Measurements from ENCODE around the gene TSHZ2.
"Not testable (repeated sequence)": the region's sequence is repeated elsewhere in the genome, so short reads cannot be mapped to it uniquely, and the experiment has no call there.

Gene TSHZ2

DNA sequence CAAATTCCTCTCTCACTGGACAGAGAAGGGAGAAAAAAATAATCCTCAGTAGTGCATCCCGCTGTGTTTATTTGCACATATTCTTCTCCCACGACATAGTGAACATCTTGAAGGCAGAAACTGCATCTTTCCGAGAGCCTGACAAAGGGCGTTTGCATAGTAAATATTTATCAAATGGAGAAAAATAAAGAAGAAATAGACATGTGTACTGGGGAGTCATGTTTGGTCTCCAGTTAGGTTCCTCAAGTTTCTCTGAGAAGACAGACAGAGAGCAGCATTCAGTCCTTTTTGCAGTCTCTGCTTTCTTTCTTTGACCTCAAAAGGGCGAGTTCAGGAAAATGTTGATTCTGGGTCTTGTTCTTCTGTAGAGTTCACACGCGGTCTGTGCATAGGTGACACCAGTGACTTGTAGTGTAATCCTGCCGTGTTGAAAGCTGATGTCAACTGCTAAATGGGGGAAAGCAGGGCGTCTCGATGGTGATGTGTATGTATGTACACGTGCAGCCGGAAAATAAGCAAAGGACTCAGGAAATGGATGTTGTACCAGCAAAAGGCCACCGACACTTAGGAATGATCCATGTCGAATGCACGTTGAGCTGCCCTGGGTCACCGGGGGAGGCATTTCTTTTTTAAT, 335.9 kb downstream of the TSHZ2 start:
- no peak for DNase-seq (ENCODE audit: low read depth in 2 of 2)

DNA sequence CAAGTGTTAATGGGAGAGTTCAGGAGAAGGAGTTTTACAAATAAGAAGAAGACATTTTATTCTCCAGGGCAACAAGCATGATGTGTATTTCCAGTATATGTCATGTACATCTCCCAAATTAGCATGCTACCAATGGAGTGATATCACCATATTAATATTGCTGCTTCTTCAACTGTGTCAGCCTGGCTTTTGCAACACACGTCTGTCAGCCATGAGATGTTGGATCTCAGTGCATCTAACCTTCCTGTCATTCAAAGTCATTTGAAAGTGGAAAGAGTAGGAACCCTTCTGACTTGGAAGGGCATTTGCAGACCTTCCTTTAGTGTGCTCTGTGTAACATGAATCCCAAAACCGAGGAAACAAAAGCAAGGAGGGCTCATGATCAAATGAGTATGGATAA, 337.4 kb downstream of the TSHZ2 start:
- DNase-seq (ENCODE audit: low read depth in 2 of 2), result no peak

DNA sequence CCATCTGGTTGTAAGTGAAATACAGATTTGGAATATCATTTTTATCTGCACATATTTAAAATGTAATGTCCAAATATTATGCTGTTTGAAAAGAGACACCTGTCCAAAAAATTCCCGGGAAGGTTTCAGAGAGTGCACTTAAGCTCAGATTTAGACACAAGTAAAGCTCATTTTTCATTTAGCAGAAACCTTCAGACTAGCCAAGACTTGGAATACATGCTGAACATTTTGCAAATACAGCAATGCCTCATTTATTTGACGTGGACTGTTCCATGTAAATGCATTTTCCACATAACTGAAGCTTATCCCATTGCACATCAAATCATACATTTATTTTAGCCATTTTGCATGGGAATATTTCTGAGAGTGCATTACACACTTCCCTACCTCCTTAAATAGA, 340.8 kb downstream of the TSHZ2 start:
- no peak for DNase-seq (ENCODE audit: low read depth in 2 of 2)

DNA sequence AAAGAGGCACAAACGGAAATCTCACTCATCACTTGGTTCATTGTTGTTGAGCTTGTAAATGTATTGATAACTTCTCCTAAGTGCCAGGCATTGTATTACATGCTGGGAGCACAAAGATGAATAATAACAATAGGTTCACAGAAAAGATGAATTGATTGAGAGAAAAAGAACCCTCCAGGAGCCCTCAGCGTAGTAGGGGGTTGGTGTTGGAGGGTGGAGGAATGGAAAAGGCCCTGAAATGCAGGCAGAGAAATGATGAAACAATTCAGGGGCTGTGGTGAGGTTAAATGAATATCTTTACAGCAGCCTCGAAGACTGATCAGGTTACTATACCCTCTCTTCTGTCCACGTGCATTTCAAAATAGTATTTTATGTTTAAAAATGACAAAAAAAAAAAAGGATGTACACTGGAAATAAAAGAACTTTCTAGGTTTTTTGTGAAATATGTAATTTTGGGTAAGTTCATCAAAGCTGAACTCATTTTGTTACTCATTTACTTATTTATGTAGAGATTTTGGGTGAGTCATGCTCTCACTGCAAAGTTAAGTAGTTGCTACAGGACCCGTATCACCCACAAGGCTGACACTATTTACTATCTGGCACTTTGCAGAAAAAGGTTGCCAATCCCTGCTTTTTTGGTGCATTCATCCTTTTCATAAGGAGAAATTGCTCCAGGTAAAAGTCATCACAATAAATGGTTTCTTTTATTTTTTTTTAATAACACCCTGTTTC, 344.2 kb downstream of the TSHZ2 start:
- no peak for DNase-seq (ENCODE audit: low read depth in 2 of 2)

DNA sequence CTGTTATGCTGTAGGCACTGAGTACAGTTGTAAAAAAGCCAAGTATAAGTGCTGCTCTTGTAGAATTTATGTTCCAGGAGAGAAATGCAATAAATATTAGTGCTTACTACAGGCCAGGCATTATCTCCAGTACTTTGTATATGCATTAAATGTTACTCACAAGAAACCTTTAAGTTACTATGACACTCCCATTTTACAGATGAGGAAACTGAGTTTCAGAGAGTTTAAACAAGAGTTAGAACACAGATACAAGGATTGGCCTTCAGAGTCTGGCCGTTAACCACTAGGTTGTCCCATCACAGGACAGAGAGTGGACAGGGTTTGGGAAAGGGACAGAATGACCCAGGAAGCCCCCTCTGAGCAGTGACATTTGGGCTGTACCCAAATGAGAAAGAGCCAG, 347.0 kb downstream of the TSHZ2 start:
- no peak for DNase-seq (ENCODE audit: low read depth in 2 of 2)

DNA sequence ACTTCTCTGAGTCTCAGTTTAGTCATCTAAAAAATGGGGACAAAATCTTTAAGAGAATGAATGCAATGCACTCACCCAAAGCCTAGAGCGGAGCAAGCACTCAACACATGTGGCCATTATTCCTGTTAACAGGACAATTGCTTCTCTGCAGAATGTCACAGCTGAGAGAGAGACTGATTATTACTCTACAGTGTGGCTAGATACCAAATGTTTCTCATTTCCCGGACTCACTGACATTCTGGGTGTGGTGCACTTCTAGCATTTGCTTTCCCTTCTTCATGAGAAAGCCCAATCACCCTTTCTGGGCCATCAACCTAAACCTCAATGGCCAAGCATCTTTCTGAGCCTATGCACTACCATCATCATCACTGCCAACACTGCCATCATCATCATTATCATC, 347.6 kb downstream of the TSHZ2 start:
- DNase-seq (ENCODE audit: low read depth in 2 of 2), result no peak

DNA sequence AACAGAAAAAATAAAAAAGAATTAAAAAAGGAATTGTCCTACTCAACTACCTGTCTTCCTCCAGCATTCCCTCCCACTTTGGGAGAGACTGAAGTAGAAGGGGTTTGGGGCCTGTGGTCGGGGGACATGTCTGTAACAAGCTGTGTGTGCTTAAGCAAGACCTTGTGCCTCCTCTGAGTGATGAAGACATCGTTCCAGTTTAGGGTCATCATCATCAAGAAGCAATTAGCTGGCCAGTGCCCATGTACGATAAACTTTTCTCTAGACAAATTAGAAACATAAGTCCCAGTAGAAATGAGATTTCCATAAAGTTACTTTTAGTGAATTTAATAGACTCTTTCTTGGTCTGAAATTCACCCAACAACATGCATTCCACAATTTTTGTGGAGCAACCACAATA, 348.5 kb downstream of the TSHZ2 start:
- no peak for DNase-seq (ENCODE audit: low read depth in 2 of 2)

DNA sequence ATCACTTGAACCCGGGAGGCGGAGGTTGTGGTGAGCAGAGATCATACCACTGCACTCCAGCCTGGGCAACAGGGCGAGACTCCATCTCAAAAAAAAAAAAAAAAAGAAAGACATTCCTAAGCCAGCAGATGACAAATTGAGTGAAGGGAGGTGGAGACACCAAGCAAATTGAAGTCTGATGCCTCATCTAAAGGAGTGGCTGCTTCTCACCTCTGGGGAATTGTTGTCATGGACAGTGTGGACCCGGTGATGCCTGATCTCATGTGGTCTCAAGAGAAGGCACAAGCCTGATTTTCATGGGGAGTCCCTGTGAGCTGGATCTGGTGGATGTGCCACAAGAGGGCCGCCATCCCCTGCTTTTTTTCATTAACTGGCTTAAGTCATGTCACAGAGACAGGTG, 349.4 kb downstream of the TSHZ2 start:
- no peak for DNase-seq (ENCODE audit: low read depth in 2 of 2)

DNA sequence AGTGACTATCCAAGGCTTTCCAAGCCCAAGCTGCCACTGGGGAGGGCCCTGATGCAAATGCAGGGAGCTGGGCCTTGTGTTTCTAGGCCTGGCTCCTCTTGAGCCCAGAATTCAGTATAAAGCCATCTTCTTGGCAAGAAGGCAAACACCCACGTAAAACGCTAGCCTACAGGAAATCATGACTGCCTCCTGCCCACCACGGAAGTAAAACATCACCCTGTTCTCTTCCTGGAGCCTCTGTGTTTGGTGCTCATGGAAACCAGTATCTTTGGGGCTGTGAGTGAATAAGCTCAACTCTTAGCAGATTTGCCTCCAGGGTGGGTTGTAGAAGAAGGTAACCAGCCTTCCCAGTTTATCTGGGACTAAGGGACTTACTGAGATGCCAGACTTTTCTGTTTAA, 350.5 kb downstream of the TSHZ2 start:
- DNase-seq (ENCODE audit: low read depth in 2 of 2), result peak in 1 of 2 donors; percentile 8

DNA sequence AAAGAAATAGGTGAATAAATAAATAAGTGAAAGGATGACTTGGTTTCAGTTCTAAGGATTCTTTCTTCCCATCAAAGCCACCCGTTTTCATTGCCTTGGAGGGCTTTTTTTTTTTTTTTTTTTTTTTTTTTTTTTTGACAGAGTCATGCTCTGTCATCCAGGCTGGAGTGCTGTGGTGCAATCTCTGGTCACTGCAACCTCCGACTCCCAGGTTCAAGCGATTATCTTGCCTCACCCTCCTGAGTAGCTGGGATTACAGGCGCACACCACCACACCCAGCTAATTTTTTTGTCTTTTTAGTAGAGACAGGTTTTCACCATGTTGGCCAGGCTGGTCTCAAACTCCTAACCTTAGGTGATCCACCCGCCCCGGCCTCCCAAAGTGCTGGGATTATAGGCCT, 351.3 kb downstream of the TSHZ2 start:
- DNase-seq (ENCODE audit: low read depth in 2 of 2), result not testable (repeated sequence)

DNA sequence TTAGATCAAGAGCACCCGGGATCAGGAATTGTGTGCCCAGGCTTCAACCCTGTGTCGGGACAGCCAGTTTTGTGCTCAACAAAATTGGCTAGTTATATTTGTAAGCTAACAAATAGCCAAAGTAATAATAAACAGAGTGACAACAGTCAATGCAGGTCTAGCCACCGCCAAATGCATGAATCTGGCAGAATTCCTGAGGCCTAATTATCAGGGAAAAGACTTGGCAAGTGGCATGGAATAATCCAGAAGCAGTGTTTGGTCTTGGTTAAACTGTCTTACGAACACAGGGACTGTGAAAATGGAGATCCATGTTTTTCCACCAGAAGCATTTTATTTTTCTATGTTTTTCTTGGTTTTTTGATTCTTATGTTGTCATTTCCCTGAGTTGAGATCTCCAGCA, 352.7 kb downstream of the TSHZ2 start:
- no peak for DNase-seq (ENCODE audit: low read depth in 2 of 2)

DNA sequence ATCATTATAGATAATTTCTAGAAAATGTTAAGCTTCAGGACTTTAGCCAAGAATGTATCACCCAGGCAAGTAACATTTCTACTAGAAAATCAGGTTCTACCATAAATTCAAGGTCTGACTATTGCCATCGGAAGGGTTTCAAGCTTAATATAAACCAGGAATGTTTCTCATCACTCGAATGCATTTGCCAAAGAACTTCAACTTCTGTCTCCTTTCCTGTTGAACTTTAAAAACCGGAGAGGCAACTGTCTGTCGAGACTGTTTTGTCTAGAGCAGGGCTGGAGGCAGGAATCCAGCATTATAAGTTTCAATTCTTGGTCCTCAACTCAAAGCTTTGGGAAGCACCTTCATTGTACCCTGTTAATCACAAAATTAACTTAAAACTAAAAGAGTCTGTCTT, 356.8 kb downstream of the TSHZ2 start:
- no peak for DNase-seq (ENCODE audit: low read depth in 2 of 2)

DNA sequence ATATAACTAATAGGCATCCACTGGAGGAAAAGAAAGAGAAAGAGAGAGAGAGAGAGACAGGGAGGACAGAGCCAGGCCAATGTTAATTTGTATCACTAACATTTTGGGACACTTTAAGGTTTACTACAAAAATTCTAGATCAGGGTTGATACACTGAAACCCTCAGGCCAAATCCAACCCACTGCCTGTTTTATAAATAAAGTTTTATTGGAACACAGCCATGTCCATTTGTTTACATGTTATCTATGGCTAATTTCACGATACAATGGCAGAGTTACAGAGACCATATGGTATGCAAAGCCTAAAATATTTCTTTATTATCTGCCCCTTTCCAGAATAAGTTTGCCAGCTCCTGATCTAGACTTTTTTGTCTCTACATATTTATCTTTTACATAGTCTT, 357.6 kb downstream of the TSHZ2 start:
- no peak for DNase-seq (ENCODE audit: low read depth in 2 of 2)

DNA sequence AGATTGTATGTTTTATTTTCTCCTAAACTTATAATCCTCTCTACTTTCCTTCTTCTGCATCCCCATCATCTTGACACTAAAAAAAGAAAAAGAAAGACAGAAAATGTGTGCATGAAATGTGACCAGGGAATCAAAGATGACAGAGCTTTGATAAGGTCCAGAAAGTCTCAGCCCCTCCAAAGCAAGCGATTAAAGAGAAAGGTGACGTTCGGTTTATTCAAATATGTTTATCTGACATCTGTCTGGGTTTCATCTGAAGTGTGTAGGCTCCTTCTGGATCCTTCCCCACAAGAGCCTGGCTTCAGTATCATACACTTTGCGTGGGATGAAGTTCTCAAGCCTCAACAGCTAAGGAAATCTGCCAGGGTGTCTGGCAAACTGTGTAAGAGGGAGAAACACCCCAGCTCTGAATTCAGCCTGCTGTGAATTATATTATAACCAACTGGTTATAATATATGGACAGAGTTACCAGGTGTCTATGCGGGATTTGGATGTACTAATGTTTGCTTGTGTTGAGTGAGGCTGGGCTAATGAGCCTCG, 358.5 kb downstream of the TSHZ2 start:
- no peak for DNase-seq (ENCODE audit: low read depth in 2 of 2)

DNA sequence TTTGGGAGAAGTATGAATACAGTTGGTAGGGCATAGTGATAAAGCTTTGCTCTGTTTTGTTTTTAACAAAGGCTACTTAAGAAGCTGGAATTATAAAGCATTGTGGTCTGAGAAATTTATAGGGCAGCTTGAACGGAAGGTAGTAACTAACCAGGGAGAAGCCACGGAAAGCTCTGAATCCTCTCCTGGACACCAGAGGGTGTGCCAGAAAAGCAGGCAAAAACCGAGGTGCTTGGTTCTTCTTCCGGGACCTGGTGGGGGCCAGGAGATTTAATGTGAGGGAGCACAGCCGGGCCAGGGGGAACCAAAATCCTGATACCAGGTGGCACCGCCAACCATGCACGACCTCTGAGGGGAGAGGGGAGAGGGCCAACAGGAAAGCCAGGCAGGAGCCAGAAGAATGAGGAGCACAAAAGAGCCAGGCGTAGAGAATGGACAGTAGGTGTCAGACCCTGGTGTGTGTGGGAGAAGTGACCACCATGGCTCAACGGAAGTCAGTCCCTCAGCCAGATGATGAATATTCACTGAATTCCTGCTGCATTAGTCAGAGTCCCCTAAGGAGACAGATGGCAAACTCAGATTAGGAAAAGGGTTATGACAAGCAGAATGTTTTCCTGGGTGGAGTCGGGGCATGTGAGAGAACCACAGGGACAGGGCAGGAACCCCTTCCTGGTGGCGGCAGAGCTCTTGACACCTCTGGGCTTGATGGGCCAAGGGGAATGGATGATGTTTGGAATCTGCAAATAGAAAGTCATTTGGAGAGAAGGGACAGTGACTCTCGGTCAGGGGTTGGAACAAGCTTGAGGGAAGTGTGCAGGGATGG, 359.2 kb downstream of the TSHZ2 start:
- no peak for DNase-seq (ENCODE audit: low read depth in 2 of 2)

DNA sequence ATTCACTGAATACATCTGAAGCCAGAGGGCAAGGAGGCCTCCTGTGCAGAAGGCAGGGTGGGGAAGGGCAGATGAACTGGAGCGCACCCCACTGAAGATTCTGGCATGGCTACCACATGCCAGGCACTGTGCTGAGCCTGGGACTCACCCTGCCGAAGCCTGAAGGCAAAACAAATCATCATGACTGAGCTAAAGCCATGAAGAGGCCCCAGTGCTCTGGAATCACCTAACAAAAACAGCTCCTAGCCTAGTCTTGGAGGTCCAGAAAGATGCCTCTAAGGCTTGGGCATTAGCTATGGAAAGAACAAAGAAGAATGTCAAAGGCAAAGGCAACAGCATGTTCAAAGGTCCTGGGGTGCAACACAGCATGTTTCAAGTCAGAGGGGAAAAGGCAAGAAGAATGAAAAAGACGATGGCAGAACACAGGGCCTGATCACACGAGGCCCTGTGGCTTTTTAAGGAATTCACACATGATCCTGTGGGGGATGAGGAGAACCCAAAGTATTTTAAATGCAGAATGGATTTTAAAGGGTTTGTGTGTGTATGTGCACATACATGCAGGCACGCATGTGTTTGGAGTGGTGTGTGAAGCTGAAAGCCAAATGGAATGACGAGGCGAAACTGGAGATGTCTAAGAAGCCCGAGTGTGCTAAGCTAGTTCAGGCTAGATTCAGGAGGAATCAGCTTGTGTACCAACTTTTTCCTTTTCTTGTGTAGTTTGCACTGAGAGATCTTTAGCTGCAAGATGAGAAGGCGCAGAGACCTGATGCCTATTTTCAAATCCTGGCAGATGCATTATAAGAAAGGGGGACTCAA, 360.1 kb downstream of the TSHZ2 start:
- no peak for DNase-seq (ENCODE audit: low read depth in 2 of 2)

DNA sequence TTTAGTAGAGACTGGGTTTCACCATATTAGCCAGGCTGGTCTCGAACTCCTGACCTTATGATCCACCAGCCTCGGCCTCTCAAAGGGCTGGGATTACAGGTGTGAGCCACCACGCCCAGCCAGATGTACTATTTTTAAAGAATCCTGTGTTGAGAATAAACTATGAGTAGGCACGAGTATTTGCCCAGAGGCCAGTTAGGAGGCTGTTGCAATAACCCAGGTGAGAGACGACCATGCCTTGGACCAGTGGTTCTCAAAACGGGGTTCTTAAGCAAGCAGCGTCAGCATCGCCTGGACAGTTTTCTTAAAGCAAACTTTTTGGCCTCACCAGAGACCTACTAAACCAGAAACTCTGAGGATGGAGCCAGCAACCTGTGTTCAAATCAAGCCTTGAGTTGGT, 362.7 kb downstream of the TSHZ2 start:
- DNase-seq (ENCODE audit: low read depth in 2 of 2), result no peak

DNA sequence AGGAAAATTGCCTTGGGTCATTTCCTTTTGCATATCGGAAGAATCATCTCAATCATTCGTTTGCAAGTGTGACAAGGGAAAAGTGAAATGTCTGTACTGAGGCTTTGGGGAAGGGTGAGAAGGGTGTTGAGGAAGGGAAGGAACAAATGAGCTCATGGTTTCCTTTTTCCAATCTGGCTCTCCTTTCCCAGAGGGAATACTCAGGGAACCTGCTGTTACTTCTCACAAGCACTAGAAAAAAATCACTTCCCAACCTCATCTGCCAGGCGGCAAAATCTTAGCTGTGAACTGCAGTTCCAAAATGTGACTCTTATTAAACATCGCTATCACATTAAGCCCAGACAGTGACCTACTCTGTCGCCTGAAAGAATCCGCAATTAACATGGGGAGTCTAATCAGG, 363.4 kb downstream of the TSHZ2 start:
- no peak for DNase-seq (ENCODE audit: low read depth in 2 of 2)

DNA sequence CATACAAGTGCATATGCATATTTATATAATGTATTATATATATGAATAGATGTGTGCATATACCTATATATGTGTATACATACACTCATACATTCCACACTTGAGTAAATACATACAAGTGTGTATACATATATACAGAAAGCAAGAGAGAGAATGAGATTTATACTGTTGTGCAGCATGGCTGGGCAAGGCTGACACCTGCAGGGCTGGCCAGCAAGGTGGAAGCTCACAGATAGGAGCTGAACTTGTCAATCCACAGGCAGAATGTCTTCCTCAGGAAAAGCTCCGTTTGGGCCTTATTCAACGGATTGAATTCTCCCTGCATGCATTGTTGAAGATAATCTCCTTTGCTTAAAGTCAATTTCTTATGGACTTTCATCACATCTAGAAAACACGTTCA, 364.7 kb downstream of the TSHZ2 start:
- no peak for DNase-seq (ENCODE audit: low read depth in 2 of 2)

DNA sequence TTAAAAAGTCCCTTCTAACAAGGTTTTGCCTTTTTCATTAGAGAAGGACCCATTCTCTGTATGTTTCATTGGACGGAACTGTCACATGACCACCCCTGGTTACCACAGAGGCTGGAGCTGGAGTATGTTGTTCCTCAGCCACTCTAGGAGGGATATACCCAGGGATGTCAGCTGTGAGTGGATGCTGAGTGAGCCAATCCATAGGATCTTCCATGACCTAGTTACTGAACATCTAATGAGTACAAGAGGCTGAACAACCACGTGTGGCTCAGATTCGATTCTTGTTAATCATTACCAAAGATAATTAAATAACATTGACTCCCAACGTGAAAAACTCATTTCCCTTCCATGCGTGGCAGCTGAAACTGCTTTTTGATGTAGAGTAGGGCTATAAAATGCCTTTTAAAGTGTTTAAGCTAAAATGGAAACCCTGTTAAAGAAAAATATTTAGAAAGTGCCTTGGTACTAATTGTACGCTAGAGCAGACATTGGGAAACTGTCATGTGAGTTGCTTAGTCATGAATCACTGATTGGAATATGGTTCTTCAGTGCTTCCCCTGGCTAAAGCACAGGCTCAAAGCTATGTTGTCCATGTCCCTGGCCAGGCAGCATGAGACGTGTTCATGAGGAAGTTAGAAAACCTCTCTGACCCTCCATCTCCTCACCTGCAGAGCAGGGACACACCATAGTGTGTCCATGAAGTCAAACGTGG, 365.4 kb downstream of the TSHZ2 start:
- DNase-seq (ENCODE audit: low read depth in 2 of 2), result no peak

DNA sequence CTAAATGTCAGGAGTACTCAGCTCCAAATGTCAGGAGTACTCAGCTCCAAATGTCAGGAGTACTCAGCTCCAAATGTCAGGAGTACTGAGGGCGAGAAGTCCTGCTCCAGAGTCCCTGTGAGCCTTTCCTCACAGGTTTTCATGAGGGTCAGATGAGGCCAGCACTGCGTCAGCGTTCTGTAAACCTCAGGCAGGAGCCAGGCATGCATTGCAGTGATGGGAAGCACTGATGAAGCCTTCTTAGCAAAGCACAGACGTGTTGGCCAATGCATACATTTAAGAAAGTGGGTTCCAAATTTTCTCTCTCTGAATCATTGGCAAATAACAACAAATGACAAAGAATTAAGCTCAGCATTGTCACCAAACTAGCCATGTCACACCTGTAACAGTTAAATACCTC, 366.6 kb downstream of the TSHZ2 start:
- DNase-seq (ENCODE audit: low read depth in 2 of 2), result no peak

Measured in stimulated activated CD4-positive, alpha-beta T cell treated with anti-CD3 and anti-CD28 coated beads, Interleukin-1b, Interleukin-23, amount 100 ng/mL, for 4 hours (primary cell).